ENCODE measurements around the gene PLPP7. TPM values are rescaled to one million over a fixed set of nuclear protein-coding genes. Genes with fewer than 3 reads are reported as not detected.
"Not testable (repeated sequence)": the region's sequence is repeated elsewhere in the genome, so short reads cannot be mapped to it uniquely, and the experiment has no call there.

PLPP7 gene
- polyA plus RNA-seq, 1 donor from 2014 or later = 0.87 TPM

DNA sequence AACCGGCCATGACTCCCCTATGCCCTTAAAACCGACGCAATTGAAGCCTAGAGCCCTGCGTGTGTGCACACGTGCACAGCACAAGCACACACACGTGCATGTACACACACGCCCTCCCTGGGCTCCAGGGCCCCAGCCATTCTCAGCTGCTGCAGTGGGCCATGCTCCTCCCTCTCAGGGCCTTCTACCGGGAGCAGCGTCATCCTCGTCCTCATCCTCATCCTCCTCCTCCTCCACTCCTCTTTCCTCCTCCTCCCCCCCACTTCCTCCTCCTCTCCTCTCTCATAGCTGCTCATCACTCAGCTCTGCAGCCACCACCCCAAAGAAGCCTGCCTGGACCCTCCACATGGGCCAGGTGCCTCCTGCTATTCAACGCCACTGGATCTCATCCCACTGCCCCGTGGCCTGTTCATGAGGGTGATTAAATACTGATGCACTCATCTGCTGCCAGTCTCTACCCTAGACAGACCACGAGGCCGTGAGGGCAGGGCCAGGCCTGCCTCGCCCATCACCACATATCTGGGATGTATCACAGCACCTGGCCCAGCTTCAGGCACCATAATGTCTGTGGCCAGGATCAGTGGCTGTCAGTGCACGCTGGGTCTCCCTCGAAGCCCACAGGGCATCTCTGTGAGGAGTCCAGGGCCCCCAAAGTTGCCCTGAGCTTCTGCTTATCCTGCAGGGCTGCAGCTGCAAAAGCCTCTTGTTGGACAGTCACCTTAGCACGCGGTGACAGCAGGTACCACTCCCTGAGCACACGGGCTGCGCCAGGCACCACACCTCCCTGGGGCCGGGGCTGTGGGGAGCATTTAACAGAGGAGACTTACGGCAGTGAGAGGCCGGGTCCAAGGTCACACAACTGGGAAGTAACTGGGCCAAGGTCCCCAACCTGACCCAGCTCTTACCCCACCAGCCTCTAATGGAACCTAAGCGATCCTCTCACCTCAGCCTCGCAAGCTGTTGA, 23.0 kb upstream of the PLPP7 start:
- Histone ChIP-seq H3K36me3 (ENCODE audit: insufficient read depth, low read length) (no peaks in the 10 kb centered on the region), H3K27ac (ENCODE audit: low read length) (no peak overlapping the region), H3K79me2 (replicated peaks; ENCODE audit: insufficient read depth, low read length) (no peaks in the 10 kb centered on the region), H3K4me2 (ENCODE audit: low read length) (no peak overlapping the region), H4K20me1 (ENCODE audit: insufficient read depth) (no peaks in the 10 kb centered on the region), H2AFZ (ENCODE audit: low read depth, low read length) (no peak overlapping the region), H3K9me3 (ENCODE audit: low read length) (no peaks in the 10 kb centered on the region), H3K4me3 (ENCODE audit: low read length) (no peak overlapping the region), H3K9me2 (ENCODE audit: insufficient read depth, low read length) (no peaks in the 10 kb centered on the region), H3K27me3 (ENCODE audit: insufficient read depth, low read depth, low read length) (no peaks in the 10 kb centered on the region), H3K9ac (ENCODE audit: low read length) (no peak overlapping the region), H3F3A (ENCODE audit: insufficient read depth, low read length, poor library complexity, severe bottlenecking) (no peaks in the 10 kb centered on the region)
- no peak for TF ChIP-seq EZH2 (IDR thresholded peaks at IDR 0.05; ENCODE audit: borderline replicate concordance, insufficient read depth, low read length, poor library complexity, severe bottlenecking)
- no peak for TF ChIP-seq RAD21 (conservative IDR thresholded peaks at IDR 0.05)

DNA sequence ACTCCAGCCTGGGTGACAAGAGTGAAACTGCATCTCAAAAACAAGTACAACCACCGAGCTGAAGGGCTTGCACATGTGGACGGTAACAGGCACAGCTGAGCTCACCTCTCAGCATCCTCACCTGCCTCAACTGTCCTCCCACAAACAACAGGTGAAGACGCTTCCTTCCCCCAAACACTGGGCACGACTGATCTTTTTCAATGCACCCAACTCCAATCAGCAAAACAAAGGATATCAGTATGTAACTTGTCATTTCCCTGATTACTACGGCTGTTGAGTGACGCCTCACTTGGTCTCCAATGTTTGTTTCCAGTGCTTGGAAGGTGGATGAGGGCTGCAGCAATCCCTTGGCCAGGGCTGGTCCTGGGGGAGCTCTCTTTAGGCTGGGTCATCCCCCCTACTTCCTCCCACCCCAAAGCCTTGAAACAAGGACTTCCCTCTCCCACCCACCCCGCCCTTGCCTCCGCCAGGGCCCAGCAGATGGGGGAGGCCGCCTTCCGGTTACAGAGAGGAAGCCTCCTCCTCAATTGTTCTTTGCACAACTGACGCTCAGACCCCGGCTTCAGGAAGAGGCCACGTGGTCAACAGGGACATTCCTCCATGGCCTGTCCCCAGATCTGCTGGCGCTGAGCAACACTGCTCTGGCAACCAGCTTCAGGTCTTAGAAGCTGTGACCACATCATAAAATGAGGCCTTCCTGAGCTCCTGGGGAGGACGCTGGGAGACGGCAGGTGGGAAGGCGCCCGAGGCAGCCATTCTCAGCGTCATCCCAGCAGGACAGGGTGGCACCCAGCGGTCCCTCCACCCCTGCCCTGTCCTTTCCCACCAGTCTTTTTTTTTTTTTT, 19.1 kb upstream of the PLPP7 start:
- H3K36me3 ChIP-seq (ENCODE audit: insufficient read depth, low read length) = no peaks in the 10 kb centered on the region
- H3K4me2 ChIP-seq (ENCODE audit: low read length) = no peak overlapping the region
- H3K4me3 ChIP-seq (ENCODE audit: low read length) = no peak overlapping the region
- H3K27me3 ChIP-seq (ENCODE audit: insufficient read depth, low read depth, low read length) = peaks cover 14% of the 10 kb centered on the region
- H3K27ac ChIP-seq (ENCODE audit: low read length) = no peak overlapping the region
- TF ChIP-seq SMC3 (conservative IDR thresholded peaks at IDR 0.05; ENCODE audit: poor library complexity) (no peak), EZH2 (IDR thresholded peaks at IDR 0.05; ENCODE audit: borderline replicate concordance, insufficient read depth, low read length, poor library complexity, severe bottlenecking) (no peak), RAD21 (conservative IDR thresholded peaks at IDR 0.05) (no peak), POLR2AphosphoS5 (IDR thresholded peaks at IDR 0.05) (no peak), MXI1 (conservative IDR thresholded peaks at IDR 0.05; ENCODE audit: poor library complexity, severe bottlenecking) (no peak), EP300 (conservative IDR thresholded peaks at IDR 0.05; ENCODE audit: poor library complexity, severe bottlenecking) (no peak), TAF1 (IDR thresholded peaks at IDR 0.05; ENCODE audit: low read depth) (no peak)
- TF ChIP-seq, protein P1, sequence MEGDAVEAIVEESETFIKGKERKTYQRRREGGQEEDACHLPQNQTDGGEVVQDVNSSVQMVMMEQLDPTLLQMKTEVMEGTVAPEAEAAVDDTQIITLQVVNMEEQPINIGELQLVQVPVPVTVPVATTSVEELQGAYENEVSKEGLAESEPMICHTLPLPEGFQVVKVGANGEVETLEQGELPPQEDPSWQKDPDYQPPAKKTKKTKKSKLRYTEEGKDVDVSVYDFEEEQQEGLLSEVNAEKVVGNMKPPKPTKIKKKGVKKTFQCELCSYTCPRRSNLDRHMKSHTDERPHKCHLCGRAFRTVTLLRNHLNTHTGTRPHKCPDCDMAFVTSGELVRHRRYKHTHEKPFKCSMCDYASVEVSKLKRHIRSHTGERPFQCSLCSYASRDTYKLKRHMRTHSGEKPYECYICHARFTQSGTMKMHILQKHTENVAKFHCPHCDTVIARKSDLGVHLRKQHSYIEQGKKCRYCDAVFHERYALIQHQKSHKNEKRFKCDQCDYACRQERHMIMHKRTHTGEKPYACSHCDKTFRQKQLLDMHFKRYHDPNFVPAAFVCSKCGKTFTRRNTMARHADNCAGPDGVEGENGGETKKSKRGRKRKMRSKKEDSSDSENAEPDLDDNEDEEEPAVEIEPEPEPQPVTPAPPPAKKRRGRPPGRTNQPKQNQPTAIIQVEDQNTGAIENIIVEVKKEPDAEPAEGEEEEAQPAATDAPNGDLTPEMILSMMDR (IDR thresholded peaks at IDR 0.05; ENCODE audit: poor library complexity, severe bottlenecking) = no peak
- TF ChIP-seq, protein P2, sequence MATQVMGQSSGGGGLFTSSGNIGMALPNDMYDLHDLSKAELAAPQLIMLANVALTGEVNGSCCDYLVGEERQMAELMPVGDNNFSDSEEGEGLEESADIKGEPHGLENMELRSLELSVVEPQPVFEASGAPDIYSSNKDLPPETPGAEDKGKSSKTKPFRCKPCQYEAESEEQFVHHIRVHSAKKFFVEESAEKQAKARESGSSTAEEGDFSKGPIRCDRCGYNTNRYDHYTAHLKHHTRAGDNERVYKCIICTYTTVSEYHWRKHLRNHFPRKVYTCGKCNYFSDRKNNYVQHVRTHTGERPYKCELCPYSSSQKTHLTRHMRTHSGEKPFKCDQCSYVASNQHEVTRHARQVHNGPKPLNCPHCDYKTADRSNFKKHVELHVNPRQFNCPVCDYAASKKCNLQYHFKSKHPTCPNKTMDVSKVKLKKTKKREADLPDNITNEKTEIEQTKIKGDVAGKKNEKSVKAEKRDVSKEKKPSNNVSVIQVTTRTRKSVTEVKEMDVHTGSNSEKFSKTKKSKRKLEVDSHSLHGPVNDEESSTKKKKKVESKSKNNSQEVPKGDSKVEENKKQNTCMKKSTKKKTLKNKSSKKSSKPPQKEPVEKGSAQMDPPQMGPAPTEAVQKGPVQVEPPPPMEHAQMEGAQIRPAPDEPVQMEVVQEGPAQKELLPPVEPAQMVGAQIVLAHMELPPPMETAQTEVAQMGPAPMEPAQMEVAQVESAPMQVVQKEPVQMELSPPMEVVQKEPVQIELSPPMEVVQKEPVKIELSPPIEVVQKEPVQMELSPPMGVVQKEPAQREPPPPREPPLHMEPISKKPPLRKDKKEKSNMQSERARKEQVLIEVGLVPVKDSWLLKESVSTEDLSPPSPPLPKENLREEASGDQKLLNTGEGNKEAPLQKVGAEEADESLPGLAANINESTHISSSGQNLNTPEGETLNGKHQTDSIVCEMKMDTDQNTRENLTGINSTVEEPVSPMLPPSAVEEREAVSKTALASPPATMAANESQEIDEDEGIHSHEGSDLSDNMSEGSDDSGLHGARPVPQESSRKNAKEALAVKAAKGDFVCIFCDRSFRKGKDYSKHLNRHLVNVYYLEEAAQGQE (IDR thresholded peaks at IDR 0.05; ENCODE audit: borderline replicate concordance) = no peak
- H3K9me2 ChIP-seq (ENCODE audit: insufficient read depth, low read length) = no peaks in the 10 kb centered on the region
- no peaks in the 10 kb centered on the region for H4K20me1 ChIP-seq (ENCODE audit: insufficient read depth)
- no peaks in the 10 kb centered on the region for H3K9me3 ChIP-seq (ENCODE audit: low read length)
- H3F3A ChIP-seq (ENCODE audit: insufficient read depth, low read length, poor library complexity, severe bottlenecking) = no peaks in the 10 kb centered on the region
- no peak overlapping the region for H3K9ac ChIP-seq (ENCODE audit: low read length)
- no peaks in the 10 kb centered on the region for H3K79me2 ChIP-seq (replicated peaks; ENCODE audit: insufficient read depth, low read length)
- no peak overlapping the region for H2AFZ ChIP-seq (ENCODE audit: low read depth, low read length)

DNA sequence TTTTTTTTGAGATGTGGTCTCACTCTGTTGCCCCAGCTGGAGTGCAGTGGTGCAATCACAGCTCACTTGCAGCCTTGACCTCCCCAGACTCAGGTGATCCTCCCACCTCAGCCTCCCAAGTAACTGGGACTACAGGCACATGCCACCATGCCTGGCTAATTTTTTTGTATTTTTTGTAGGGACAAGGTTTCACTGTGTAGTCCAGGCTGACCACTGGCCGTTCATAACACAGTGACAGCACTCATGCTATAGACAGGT, 18.6 kb upstream of the PLPP7 start:
- H3K27me3 ChIP-seq (ENCODE audit: insufficient read depth, low read depth, low read length) = peaks cover 19% of the 10 kb centered on the region
- H3K9me2 ChIP-seq (ENCODE audit: insufficient read depth, low read length); H3K9me3 ChIP-seq (ENCODE audit: low read length); H2AFZ ChIP-seq (ENCODE audit: low read depth, low read length); H3K27ac ChIP-seq (ENCODE audit: low read length); H3K79me2 ChIP-seq (replicated peaks; ENCODE audit: insufficient read depth, low read length); H3K4me2 ChIP-seq (ENCODE audit: low read length); H3F3A ChIP-seq (ENCODE audit: insufficient read depth, low read length, poor library complexity, severe bottlenecking); H3K9ac ChIP-seq (ENCODE audit: low read length); H4K20me1 ChIP-seq (ENCODE audit: insufficient read depth); H3K4me3 ChIP-seq (ENCODE audit: low read length); H3K36me3 ChIP-seq (ENCODE audit: insufficient read depth, low read length): not testable (repeated sequence)
